Activated CD4-positive, alpha-beta T cell treated with anti-CD3 and anti-CD28 coated beads, Interleukin-10, Interleukin-2, amounts not matched to agents 100 ng/mL and 50 ng/mL, durations not matched to agents 16 hours and 8 hours (primary cell): Measurements from ENCODE around the gene CRPPA.
"Not testable (repeated sequence)": the region's sequence is repeated elsewhere in the genome, so short reads cannot be mapped to it uniquely, and the experiment has no call there.

Experiments used
- DNase-seq: peaks from one replicate; pipeline ENCODE4 v3.0.0-alpha.2; 2020

Gene CRPPA

DNA sequence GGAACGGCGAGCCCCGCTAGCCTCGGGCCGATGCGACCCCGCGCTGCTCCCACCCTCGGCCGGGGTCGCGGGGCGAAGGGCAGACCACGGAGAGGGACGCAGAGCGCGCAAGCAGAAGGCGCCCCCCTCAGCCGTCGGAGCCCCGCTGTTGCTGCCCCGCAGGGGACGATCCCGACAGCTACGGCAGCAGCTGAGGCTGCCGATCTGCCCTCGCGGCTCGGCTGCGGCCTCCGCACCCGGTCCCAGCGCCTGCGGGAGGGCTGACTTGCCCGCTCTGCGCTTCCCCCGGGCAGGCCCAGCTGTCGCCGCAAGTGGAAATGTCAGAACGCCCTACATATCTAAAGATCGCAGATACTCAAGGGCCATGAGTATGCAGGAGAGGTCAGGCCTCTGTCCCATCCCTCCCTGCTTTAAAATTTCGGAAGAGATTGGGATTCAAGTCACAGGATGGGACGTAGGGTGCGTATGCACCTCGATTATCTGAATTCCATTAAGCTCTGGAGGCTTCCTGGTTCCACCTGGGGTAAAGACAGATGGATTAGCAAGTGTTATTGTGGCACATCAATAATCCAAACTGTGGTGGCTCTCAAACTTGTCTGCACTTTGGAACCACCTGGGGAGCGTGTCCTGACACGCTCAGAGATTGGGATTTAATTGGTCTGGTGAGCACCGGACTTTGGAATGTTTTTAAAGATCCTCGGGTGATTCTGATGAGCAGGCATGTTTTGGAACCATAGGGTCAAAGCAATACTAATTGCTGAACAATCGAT is at the start of gene CRPPA:
CRPPA (minus strand) TSS at position 206 of the 770 bp plus-strand sequence. CDS start 216 bp downstream, outside the sequence.
- peak; percentile 29 for DNase-seq

GRCh38 chr7:16465469-16466361 is 44.4 kb upstream of the CRPPA start, which contains the start of gene SOSTDC1:
Gene SOSTDC1 (minus strand): TSS chr7:16465738. CDS start chr7:16465668, 70 bp downstream.
- DNase-seq: no peak

DNA sequence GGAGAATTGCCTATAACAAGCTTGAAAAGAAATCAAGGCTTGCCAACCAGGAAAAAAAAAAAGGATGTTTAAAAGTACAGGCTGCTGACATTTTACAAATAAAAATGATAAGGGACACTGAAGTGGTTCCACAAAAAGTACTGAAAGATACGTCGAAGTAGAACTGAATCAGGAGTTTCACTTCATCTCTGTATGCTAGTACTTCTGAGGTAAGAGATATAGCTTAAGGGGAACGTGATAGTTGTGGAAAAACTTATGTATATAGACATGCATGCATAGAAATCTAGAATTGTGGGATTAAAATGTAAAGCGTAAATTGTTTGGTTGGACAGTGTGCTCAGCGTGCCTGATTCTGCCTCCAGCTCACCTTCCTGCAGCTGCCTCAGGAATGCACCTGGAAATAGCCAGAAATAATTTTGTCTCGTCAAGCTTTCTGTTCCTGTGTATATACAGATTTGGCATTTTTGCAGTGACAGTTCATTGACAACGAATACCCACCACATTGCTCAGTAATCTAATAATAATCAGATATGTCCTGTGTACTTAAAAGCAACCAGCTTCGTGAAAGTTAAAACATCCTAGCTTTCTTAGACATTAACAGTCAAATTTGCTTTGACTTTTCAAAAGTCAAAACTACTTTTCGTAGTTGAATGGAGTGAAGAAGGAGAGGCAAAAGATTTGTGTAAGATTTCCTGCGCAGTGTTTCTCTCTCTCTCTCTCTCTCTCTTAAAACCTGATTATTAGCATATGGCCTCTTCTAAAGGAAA is 42.8 kb upstream of the CRPPA start:
- DNase-seq: no peak

GRCh38 chr7:16463520-16463919 is 42.2 kb upstream of the CRPPA start:
- no peak for DNase-seq

DNA sequence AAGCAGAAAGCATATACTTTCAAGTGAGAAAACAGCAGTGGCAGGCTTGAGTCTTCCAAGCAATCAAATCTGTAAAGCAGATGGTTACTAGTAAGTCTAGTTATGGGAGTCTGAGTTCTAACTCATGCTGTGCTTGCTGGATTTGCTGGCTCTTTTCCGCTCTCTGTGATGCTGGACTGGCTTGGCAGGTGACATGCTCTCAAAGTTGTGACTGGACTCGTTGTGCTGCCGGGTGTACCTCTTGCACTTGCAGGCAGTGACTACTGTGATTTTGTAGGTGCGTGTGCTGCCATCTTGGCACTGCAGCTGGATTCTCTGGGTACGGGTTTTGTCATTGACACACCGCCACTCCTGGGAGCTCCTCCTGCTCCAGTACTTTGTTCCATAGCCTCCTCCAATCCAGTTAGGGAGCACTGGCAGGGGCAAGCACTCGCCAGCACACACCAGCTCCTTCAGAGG is 41.1 kb upstream of the CRPPA start:
- DNase-seq: no peak

GRCh38 chr7:16460789-16461493 is 39.6 kb upstream of the CRPPA start:
- DNase-seq: no peak

DNA sequence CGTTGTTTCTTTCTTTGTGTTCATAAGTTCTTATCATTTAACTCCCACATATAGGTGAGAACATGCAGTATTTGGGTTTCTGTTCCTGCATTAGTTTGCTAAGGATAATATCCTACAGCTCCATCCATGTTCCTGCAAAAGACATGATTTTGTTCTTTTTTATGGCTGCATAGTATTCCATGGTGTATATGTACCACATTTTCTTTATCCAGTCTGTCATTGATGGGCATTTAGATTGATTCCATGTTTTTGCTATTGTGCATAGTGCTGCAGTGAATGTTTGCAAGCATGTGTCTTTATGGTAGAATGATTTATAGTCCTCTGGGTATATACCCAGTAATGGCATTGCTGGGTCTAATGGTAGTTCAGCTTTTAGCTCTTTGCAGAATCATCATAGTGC is 35.0 kb upstream of the CRPPA start:
- DNase-seq: not testable (repeated sequence)

- DNase-seq: no peak
Measured at GRCh38 chr7:16455591-16455990, 34.3 kb upstream of the CRPPA start.

- no peak for DNase-seq
Measured at GRCh38 chr7:16450366-16450765, 29.0 kb upstream of the CRPPA start.

DNA sequence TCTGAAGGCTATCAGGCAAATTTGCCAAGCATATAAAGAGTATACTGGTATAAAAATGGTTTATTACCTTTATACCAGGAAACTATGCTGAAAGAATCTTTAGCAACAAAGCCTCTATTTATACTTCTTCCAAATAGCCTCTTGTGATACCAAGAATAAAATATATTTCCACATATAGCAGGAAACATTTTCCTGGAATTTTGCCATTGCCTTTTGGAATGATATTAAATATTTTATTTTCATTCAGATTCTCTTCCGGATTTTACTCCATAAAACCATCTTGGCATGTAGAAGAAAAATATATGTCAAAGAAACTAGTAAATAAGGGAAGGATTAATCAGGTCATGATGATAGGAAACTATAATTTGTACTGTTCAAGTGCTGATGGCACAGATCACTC is 26.5 kb upstream of the CRPPA start:
- no peak for DNase-seq

DNA sequence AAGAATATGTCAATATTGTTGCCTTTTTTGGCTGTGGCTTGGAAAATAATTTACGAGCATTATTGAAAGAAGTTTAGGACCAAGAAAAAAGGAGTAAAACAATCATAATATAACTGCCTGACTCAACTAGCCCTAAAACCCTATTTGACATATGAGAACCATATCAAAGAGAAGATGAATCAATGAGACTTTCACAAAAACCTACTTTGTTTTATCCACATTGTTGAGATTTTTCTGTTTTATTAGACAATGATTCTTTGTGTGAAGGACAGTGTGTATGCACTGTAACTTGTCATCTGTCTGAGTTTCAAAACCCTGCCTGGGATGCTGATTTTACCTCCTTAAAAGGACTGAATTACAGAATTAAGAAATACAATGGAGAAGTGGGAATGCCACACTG is 25.2 kb upstream of the CRPPA start:
- no peak for DNase-seq

- DNase-seq: not testable (repeated sequence)
Measured at GRCh38 chr7:16443871-16444270, 22.5 kb upstream of the CRPPA start.

DNA sequence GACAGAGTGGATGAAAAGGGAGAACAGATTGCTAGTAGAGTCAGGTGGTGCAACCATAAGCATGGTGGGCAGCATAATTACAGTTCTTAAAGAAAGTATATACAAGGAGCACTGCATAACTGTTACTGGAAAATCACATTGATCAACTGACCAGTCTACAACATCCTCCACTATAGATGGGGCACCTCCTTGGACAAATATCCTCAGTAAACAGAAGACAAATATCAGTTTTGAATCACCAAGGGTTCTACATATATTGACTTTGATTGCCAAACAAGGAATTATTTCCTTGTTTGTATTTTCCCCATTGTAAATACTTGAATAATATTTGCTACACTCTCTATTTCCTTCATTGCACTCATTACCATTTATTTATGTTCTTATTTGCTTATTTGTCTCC is 17.6 kb upstream of the CRPPA start:
- DNase-seq: no peak

DNA sequence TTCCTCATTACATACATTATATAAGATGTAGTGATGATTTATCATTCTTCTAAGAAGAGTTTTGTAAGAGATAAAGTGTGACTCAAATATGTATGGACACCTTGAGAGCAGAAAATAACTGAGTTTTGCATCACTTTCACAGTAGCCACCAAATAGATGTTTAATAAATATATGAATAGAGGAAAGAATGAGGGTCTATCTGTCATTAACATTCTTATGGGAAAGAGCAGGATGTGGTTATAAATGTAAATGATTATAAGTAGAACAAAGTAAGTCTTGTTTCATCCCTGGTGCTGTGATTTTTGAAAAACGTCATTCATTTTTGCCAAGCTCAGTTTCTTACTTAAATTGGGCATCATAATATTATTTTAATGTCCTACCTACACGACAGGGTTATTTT is 15.0 kb upstream of the CRPPA start:
- DNase-seq: no peak

- no peak for DNase-seq
Measured at GRCh38 chr7:16433568-16434122, 12.3 kb upstream of the CRPPA start.

- no peak for DNase-seq
Measured at GRCh38 chr7:16432425-16432731, 11.0 kb upstream of the CRPPA start.

DNA sequence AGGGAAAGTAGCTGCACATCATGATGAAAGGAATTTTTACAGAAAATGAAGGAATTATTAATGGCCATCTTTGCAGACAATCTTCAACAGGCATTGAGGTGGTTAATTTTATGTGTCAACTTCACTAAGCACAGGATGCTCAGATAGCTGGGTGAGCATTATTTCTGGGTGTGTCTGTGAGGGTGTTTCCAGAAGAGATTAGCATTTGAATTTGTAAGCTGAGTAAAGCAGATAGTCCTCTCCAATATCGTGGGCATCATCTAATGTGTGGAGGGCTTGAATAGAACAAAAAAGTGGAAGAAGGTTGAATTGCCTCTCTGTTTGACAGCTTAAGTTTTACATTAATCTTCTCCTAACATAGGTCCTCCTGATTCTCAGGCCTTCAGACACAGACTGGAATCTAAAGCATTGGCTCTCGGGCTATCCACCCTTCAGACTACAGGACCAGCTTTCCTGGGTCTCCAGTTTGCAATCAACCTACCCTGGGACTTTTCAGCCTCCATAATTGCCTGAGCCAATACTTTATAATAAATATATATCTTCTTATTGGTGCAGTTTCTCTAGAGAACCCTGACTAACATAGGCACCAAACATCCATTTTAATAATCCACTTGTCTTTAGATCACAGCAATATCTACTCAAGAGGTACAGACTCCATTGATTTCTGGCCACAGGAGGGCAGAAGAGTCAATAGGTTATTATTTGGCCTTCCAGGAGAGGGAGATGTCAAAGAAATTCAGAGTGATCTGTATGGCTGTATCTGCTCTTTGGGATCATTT is 10.5 kb upstream of the CRPPA start:
- DNase-seq: peak; percentile 35

DNA sequence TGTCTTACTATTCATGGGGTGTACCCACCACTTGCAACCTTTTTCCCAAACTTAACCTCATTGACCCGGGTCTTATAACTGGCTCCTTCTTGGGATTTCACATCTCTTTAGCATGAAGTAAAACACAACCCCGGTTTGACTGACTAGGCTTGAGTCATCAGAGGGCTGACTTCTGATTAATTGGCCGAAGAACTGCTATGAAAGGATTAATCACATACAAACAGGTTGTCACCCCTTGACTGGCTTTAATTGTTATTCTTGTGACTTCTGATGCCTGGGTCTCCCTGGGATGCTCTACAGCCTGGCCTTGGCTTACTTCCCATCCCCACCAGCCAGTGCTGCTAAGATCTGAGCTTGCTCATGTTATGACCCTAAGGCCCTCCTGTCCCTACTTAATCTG is 8.8 kb upstream of the CRPPA start:
- DNase-seq: no peak

- no peak for DNase-seq
Measured at GRCh38 chr7:16428672-16429071, 7.3 kb upstream of the CRPPA start.

DNA sequence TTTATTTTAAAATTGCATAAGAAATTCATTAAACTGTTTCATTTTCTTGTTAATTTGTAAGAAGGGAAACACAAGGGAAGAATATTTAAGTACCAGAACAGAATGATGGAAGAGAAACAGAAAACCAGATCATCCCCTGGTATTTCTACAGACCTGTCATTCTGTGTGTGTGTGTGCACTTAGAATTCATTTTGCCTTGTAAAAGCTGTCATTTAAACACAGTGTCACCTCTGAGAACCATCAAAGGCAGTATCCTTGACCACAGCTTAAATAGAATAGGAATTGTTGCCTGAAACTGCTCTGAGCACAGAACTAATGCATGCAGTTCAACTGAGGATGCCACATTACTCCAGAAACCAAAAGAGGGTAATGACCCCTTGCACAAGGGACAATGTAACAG is 6.8 kb upstream of the CRPPA start:
- no peak for DNase-seq

GRCh38 chr7:16423761-16424160 is 2.4 kb upstream of the CRPPA start:
- no peak for DNase-seq
